Measurements from ENCODE around the gene GPR153. TPM values are rescaled to one million over a fixed set of nuclear protein-coding genes. Genes with fewer than 3 reads are reported as not detected.

The GPR153 gene
- polyA plus RNA-seq, 3 donors: 0.04 to 0.69 TPM; not detected in 1

DNA sequence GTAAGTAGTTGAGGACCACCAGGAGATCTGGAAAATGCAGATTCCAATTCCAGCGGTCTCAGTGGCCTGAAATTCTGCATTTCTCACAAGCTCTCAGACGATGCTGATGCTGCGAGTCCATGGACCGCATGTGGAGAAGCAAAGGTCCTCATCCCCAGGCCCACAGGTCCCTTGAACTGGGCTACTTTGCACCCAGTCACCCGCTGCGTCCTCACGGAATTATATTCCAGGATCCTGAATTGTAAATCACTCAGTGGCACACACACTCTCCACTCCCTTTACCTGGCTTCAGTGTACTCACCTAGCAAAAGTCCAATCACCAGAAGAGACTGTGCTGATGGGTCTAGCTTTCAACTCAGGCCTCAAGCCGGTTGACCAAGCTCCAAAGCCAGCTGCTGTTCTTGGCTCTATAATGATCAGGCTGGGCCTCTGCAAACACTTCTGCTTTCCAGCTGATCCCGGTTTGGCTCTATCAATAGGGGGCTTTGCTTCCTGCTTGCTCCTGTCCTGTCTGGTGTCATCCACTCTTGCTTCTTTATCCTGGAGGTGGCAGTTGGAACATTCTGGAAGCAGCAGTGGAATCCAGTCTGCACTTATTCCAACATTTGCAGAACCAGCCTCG lies 60.6 kb downstream of the GPR153 start:
- H3K9me3 ChIP-seq (replicated peaks in 1 of 2; ENCODE audit: control insufficient read depth in 1 of 2, insufficient read depth in 1 of 2, low read length in 2 of 2): no peaks in the 10 kb centered on the region
- H3K9ac ChIP-seq (ENCODE audit: insufficient read depth, low read length, poor library complexity, severe bottlenecking): peak overlapping the region; percentile 92
- H3K27ac ChIP-seq (ENCODE audit: low read depth in 1 of 2, low read length in 2 of 2): peak overlapping the region; percentile 37 to 80
- Mint-ChIP-seq H3K4me1 (peaks cover 36% of the 10 kb centered on the region), H3K27ac (peak overlapping the region in 5 of 7 donors; percentile 19 to 91 (median 77)), H3K9me3 (peaks cover 0 to 18% (median 4%) of the 10 kb centered on the region in 7 donors), H3K36me3 (peaks cover 19 to 24% of the 10 kb centered on the region in 2 donors), H3K4me3 (peak overlapping the region; percentile 83 to 88), H3K27me3 (ENCODE audit: low read depth in 3 of 3) (peaks cover 16 to 27% (median 23%) of the 10 kb centered on the region in 3 donors)
- TF ChIP-seq, protein P1, sequence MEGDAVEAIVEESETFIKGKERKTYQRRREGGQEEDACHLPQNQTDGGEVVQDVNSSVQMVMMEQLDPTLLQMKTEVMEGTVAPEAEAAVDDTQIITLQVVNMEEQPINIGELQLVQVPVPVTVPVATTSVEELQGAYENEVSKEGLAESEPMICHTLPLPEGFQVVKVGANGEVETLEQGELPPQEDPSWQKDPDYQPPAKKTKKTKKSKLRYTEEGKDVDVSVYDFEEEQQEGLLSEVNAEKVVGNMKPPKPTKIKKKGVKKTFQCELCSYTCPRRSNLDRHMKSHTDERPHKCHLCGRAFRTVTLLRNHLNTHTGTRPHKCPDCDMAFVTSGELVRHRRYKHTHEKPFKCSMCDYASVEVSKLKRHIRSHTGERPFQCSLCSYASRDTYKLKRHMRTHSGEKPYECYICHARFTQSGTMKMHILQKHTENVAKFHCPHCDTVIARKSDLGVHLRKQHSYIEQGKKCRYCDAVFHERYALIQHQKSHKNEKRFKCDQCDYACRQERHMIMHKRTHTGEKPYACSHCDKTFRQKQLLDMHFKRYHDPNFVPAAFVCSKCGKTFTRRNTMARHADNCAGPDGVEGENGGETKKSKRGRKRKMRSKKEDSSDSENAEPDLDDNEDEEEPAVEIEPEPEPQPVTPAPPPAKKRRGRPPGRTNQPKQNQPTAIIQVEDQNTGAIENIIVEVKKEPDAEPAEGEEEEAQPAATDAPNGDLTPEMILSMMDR (IDR thresholded peaks at IDR 0.05): no peak
- peak overlapping the region; percentile 76 to 97 (median 95) for H3K4me3 ChIP-seq (replicated peaks in 1 of 3; ENCODE audit: low read depth in 2 of 3, low read length in 3 of 3)
- H3K79me2 ChIP-seq (ENCODE audit: insufficient read depth, low read length): peaks cover 38% of the 10 kb centered on the region
- peaks cover 26 to 36% of the 10 kb centered on the region in 2 donors for H3K4me1 ChIP-seq (ENCODE audit: control insufficient read depth in 1 of 2, insufficient read depth in 2 of 2, low read length in 2 of 2)
- WGBS (ENCODE audit: insufficient coverage): 79% methylated on average over 8 of the region's 10 CpGs
- intact Hi-C loops (cut with micrococcal nuclease): loop anchor here in 1 of 2 donors (2.0 to 10.0 kb wide), 2 partner anchors 35 to 145 kb away; partner anchors contain the start of gene ICMT
- peaks cover 4 to 7% of the 10 kb centered on the region in 2 donors for H3K27me3 ChIP-seq (ENCODE audit: control insufficient read depth in 2 of 2, insufficient read depth in 2 of 2, low read length in 2 of 2)
- DNase-seq: no peak
- H3K36me3 ChIP-seq (replicated peaks in 1 of 2; ENCODE audit: control insufficient read depth in 1 of 2, insufficient read depth in 2 of 2, low read length in 2 of 2): peaks cover 14 to 26% of the 10 kb centered on the region in 2 donors
- H2AFZ ChIP-seq (ENCODE audit: insufficient read depth, low read depth, low read length, poor library complexity, severe bottlenecking): peak overlapping the region; percentile 97
- peaks cover 40% of the 10 kb centered on the region for H4K20me1 ChIP-seq (ENCODE audit: insufficient read depth, low read length)
- H3K4me2 ChIP-seq (replicated peaks; ENCODE audit: extremely low read depth, low read length, poor library complexity, severe bottlenecking): peak overlapping the region; percentile 99

DNA sequence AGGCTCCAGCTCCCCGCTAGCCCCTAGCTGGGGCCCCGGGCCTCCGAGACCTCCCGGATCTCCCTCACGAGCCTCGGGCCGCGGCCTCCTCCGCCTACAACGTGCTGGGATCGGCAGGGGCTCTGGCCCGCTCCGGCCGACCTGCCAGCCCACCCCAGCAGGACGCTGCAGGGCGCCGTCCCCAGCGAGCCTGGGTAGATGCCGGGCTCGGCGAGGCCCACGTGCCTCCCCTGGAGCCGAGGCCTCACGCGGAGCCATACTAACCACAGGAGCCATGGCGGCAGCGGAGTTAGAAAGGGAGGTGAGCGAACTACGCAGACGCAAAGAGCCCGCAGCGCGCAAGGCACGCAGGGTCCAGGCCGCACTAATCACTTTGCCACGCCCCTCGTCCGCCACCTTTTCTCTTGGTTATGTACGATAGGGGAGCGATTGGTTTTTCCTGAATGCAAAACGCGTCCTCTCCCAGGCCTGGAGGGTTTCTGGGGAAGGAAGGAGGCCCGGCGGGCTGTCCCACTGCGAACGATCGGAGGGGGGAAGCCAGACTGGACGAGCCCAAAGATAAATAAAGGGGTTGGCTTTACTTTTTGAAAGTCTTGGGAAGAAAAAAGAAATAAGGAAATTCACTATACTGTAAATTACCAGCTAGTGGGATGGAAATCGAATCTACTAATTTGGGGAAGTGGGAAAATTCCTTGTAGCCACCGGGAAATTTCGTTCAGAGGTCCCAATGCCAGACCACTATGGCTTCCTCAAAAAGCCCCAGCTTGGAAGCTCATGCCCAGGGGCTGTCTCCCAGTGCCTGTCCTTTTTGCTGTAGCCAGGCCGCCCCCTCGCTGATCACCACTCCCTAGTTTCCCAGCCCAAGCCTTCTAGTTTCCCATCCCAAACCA lies 61.4 kb downstream of the GPR153 start, which contains the start of gene RPL22:
Gene RPL22, minus strand, starts transcription at position 298 of the 890 bp plus-strand sequence. Its CDS starts 22 bp downstream, at position 276.
- peaks cover 40% of the 10 kb centered on the region for H3K79me2 ChIP-seq (ENCODE audit: insufficient read depth, low read length)
- H3K4me2 ChIP-seq (replicated peaks; ENCODE audit: extremely low read depth, low read length, poor library complexity, severe bottlenecking): peak within 1 kb of the TSS; percentile 99

More for the DNA sequence above, 61.4 kb downstream of the GPR153 start, which contains the start of gene RPL22:
- DNase-seq: peak; percentile 92 to 97 (median 97)
- peak within 1 kb of the TSS; percentile 76 to 97 (median 95) for H3K4me3 ChIP-seq (replicated peaks in 1 of 3; ENCODE audit: low read depth in 2 of 3, low read length in 3 of 3)
- H4K20me1 ChIP-seq (ENCODE audit: insufficient read depth, low read length): peaks cover 42% of the 10 kb centered on the region
- H2AFZ ChIP-seq (ENCODE audit: insufficient read depth, low read depth, low read length, poor library complexity, severe bottlenecking): peak within 1 kb of the TSS; percentile 97
- peak within 1 kb of the TSS; percentile 53 to 80 for H3K27ac ChIP-seq (ENCODE audit: low read depth in 1 of 2, low read length in 2 of 2)
- TF ChIP-seq, protein P1 (IDR thresholded peaks at IDR 0.05): no peak
- H3K27me3 ChIP-seq (ENCODE audit: control insufficient read depth in 2 of 2, insufficient read depth in 2 of 2, low read length in 2 of 2): no peaks in the 10 kb centered on the region
- peaks cover 19 to 34% of the 10 kb centered on the region in 2 donors for H3K36me3 ChIP-seq (replicated peaks in 1 of 2; ENCODE audit: control insufficient read depth in 1 of 2, insufficient read depth in 2 of 2, low read length in 2 of 2)
- Mint-ChIP-seq H3K9me3 (peaks cover 0 to 12% (median 4%) of the 10 kb centered on the region in 7 donors), H3K27ac (peak within 1 kb of the TSS; percentile 19 to 91 (median 77)), H3K36me3 (peaks cover 21 to 32% of the 10 kb centered on the region in 2 donors), H3K4me1 (peaks cover 29% of the 10 kb centered on the region), H3K4me3 (peak within 1 kb of the TSS; percentile 83 to 88), H3K27me3 (ENCODE audit: low read depth in 3 of 3) (peaks cover 10 to 20% (median 16%) of the 10 kb centered on the region in 3 donors)
- peak within 1 kb of the TSS; percentile 92 for H3K9ac ChIP-seq (ENCODE audit: insufficient read depth, low read length, poor library complexity, severe bottlenecking)
- WGBS (ENCODE audit: insufficient coverage): 2% methylated on average over 41 of the region's 53 CpGs
- intact Hi-C loops (cut with micrococcal nuclease): loop anchor here (2.0 to 10.0 kb wide), 3 partner anchors 35 to 207 kb away; partner anchors contain the start of genes ICMT (in 2 of the 2) and NPHP4 (in 1 of the 2)
- no peaks in the 10 kb centered on the region for H3K9me3 ChIP-seq (replicated peaks in 1 of 2; ENCODE audit: control insufficient read depth in 1 of 2, insufficient read depth in 1 of 2, low read length in 2 of 2)
- H3K4me1 ChIP-seq (ENCODE audit: control insufficient read depth in 1 of 2, insufficient read depth in 2 of 2, low read length in 2 of 2): peaks cover 20 to 30% of the 10 kb centered on the region in 2 donors

Measured in CD14-positive monocyte (primary cell).